NCI-H345 treated with DMSO at 0.1 percent for 48 hours (cell line): Measurements from ENCODE around the gene PRDX3.

Experiments
- DNase-seq: peaks from one replicate; lab custom pipeline; 2025; ENCODE audit not compliant: unreplicated experiment; lab: John Stamatoyannopoulos, UW

Gene PRDX3

DNA sequence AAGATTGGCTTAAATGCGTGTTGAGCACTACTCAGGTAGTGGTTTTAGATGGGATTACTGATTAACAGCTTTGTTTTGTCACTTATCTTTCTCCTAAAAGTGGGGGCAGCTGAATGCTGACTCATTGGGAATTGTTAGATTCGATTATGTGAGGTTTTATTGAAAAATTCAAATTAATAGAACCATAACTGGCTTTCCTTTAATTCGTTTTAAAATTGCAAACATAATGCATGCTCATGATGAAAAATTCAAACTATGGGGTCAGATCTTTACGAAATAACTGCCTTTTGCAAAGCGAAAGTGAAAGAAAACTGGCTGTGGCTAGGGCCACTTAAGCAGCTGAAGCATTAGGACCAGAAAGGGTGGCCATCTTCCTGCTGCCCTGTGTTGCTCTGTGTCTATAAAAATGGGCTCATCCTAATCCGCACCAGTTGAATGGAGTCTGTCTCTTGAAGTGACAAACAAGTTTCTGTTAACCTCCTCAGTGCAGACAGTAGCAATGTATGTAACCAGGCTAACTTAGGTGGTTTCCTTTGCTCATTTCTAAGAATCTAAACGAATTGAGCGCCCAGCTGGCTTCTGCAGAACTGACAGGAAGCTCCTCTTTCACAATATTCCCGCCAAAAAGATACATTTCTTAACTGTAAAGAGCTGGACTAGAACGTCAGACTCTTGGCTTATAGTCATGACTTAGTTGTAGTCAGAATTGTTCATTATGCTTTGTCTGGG, 46.9 kb downstream of the PRDX3 start:
- no peak for DNase-seq

GRCh38 chr10:119129721-119130120, 48.9 kb downstream of the PRDX3 start:
- DNase-seq = no peak

GRCh38 chr10:119125942-119126341, 52.7 kb downstream of the PRDX3 start:
- no peak for DNase-seq

DNA sequence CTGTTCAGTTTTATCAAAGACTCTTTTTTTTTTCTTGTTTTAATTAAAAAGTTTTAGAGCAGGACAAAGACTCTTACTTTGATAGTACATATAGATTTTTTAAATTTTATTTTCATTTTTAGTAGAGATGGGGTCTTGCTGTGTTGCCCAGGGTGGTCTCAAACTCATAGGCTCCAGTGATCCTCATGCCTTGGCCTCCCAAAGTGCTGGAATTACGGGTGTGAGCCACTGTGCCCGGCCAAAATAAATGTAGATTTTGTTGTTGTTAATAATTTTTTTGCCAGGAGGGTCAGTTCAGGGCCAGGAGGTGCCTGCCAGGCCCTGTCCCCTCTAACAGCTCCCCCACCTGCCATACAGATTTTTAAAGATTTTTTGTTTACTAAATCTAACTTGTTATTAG, 57.7 kb downstream of the PRDX3 start:
- no peak for DNase-seq

DNA sequence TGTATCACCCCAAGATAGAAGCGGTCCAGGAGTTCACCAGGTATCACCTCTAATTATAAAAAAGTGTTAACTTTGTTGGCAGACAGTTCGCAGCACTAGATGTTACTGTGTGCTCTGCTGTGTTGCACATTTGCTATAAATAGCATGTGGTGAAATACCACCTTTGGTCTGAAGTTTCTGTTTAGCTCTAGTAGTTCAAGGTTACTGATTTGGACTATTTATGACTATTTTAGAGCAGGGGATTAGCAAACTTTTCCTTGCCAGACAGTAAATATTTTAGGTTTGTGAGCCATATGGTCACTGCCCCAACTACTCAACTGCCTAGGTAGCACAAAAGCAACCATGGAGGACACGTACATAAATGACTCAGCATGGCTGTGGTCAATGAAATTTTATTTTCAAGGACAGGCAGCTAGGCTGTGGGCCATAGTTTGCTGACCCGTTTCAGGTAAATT, 58.2 kb downstream of the PRDX3 start:
- DNase-seq = no peak

- DNase-seq = no peak
These were observed 59.2 kb downstream of the PRDX3 start for GRCh38 chr10:119119400-119119799.

- DNase-seq = no peak
These were observed 60.4 kb downstream of the PRDX3 start for GRCh38 chr10:119118231-119118630.
